NCI-H446 treated with DMSO at 0.1 percent for 48 hours (cell line): ENCODE results near the gene GSC2.

Experiments
- DNase-seq: peaks from one replicate; lab custom pipeline; 2025; lab: John Stamatoyannopoulos, UW

The GSC2 gene

DNA sequence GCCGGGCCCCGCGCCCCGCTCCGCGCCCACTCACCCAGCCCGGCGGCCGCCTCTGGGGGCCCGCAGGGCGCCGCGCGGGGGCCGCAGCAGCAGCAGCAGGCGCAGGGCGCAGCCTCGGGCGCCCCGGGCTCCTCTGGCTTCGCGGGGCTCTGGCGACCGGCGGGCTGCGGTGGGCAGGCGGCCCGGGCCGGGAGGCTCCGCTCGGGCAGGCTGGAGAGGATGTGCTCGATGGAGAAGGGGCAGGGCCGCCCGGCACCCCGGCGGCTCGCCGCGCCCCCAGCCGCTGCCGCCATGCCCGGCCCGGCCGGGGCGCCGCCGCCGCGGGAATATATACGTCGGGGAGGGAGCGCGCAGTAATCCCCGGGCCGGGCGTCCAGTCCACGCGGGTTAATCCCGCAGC is at the start of gene GSC2:
TSS of gene GSC2 (minus strand) at position 302 of the 400 bp plus-strand sequence. CDS start at position 293, 9 bp downstream.
- no peak for DNase-seq

- no peak for DNase-seq
Observed at GRCh38 chr22:19199479-19199878, 49.4 kb upstream of the GSC2 start.

- no peak for DNase-seq
Observed at GRCh38 chr22:19197997-19198865, 48.1 kb upstream of the GSC2 start.

DNA sequence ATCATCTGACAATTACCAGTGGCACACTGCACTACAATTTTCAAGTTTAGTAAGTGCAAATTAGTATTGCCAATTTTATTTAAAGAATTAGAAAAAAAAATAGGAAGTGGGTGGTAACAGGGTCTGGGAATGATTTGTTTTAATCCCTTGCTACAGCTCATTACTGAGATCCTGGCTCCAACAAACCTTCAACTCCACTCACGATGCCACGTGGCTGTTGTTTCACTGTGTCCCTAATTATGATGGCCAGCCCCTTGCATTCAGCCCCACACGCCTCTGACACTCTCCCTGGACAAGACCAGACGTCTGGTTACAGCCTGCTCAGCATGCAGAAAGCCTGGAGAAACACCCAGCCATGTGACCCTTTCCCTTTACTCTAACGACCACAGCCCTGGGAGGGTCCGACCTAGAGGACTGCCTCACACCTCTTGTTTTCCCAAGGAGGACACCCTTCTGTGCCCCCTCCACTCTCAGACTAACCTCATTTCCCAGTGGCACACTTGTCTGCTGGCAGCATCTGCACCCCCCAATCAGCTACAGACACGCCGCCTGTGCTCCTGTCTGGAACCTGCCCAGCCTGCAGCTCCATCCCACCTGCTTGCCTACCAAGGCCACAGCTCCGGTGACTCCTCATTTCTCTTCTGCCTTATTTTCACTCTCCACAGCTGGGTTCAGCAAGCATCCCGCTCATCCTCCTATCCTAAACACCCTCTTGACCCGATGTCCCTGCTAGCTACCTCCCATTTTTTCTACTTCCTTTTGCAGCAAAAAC is 46.9 kb upstream of the GSC2 start:
- DNase-seq: no peak

- DNase-seq: no peak
Observed at GRCh38 chr22:19195796-19196731, 46.0 kb upstream of the GSC2 start.

- no peak for DNase-seq
Observed at GRCh38 chr22:19194766-19195536, 44.9 kb upstream of the GSC2 start.

DNA sequence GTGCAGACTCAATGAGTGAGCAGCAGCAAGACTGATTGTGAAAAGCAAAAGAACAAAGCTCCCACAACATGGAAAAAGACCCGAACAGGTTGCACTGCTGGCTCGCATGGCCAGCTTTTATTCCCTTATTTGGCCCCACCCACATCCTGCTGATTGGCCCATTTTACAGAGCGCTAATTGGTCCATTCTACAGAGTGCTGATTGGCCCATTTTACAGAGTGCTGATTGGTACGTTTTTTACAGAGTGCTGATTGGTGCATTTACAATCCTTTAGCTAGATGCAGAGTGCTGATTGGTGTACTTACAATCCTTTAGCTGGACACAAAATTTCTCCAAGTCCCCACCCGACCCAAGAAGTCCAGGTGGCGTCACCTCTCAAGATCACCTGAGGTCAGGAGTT is 43.8 kb upstream of the GSC2 start:
- DNase-seq: no peak

DNA sequence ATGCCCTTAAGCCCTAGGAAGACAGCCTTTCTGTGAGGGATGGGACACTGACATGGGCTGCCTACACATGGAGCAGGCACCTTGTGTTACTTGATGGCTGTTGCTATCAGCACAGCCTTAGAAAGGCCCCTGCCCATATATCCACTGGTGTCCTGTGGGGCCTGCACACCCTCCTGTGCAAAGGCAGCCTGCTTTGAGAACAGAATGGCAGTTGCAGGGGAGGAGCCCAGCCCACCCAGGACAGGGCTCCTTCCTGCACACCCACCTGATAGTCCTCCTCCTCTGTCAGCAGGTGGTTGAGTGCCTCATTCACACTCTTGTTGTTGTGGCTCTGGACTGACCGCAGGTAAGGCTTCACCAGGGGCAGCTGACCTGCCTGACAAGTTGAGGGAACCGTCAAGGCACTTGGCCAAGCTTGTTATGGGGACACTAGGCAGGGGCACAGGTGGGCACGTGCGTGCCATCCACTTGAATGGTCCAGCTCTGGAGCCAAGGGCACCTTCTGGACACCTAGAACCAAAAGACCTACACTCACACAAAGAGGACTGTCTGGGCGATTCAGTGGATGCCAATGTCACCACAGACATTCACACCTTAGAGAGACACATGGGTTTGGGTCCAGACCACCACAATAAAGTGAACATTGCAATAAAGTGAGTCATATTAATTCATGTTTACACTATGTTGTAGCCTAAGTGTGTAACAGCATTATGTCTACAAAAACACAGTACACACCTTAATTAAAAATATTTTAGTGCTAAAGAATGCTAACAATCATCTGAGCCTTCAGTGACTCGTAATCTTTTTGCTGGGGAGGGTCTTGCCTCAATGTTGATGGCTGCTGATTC is 37.8 kb upstream of the GSC2 start:
- DNase-seq: no peak

- DNase-seq: no peak
Observed at GRCh38 chr22:19184276-19184997, 34.3 kb upstream of the GSC2 start.

DNA sequence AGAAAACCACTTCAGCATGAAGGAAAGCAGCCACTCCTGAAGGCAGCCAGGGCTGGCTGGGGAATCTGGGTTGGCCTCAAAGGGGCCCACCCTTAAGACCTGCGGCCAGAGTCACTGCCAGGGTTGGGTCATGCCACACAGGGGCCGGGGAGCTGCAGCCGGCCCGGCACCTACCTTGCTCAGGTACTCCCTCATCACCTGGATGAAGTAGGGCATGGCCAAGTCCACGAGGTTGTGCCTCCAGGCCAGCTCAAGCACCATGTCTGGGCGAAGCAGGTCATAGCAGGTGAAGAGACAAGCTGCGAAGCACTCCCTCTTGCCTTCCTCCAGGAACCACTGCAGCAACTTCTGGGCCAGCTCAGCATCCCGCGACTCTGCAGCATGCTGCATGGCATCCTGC is 33.1 kb upstream of the GSC2 start:
- no peak for DNase-seq

GRCh38 chr22:19182472-19183157 is 32.5 kb upstream of the GSC2 start:
- no peak for DNase-seq

- DNase-seq: no peak
Observed at GRCh38 chr22:19181786-19182471, 31.8 kb upstream of the GSC2 start.

- no peak for DNase-seq
Observed at GRCh38 chr22:19180740-19181410, 30.8 kb upstream of the GSC2 start.

DNA sequence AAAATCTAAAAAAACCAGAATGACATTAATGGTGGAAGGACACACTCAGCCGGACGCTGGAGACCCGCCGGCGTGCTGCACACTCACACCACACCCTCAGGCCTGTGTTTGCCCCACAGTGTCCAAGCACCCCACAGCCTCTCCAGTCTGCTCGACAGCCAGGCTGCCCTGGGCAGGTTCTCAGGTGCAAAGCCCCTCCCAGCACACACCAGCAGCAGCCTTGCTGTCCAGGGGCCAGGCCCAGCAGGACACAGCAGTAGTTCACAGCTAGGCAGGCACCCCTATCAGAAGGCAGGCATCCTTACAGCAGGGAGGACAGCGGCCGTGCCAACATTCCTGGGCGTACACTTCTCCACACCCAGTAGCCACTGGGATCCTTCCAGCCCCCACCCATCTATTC is 30.1 kb upstream of the GSC2 start:
- DNase-seq: no peak

GRCh38 chr22:19179497-19180048 is 29.5 kb upstream of the GSC2 start:
- DNase-seq: peak; percentile 49

GRCh38 chr22:19178657-19179496 is 28.8 kb upstream of the GSC2 start, which contains the start of gene SLC25A1:
TSS of gene SLC25A1 (minus strand) at chr22:19178736. CDS start at chr22:19178673, 63 bp downstream.
- DNase-seq: peak; percentile 71
